Effector CD8-positive, alpha-beta T cell (primary cell): ENCODE results near the gene NPC2.
"Not testable (repeated sequence)": the region's sequence is repeated elsewhere in the genome, so short reads cannot be mapped to it uniquely, and the experiment has no call there.

Experiments used
- DNase-seq: peaks from one replicate; lab custom pipeline; 2025; lab: John Stamatoyannopoulos, UW

Gene NPC2

GRCh38 chr14:74469548-74470518, 23.3 kb downstream of the NPC2 start:
- no peak for DNase-seq

GRCh38 chr14:74468513-74468912, 24.6 kb downstream of the NPC2 start:
- no peak for DNase-seq

GRCh38 chr14:74465335-74465734, 27.8 kb downstream of the NPC2 start:
- no peak for DNase-seq

GRCh38 chr14:74464785-74465184, 28.3 kb downstream of the NPC2 start:
- no peak for DNase-seq

GRCh38 chr14:74463697-74464096, 29.4 kb downstream of the NPC2 start:
- no peak for DNase-seq

- no peak for DNase-seq
Measured at GRCh38 chr14:74462993-74463392, 30.1 kb downstream of the NPC2 start.

GRCh38 chr14:74459976-74460375, 33.1 kb downstream of the NPC2 start:
- DNase-seq: no peak

GRCh38 chr14:74459289-74459946, 33.7 kb downstream of the NPC2 start:
- no peak for DNase-seq

- DNase-seq: no peak
Measured at GRCh38 chr14:74457565-74457895, 35.6 kb downstream of the NPC2 start.

- no peak for DNase-seq
Measured at GRCh38 chr14:74456684-74457564, 36.2 kb downstream of the NPC2 start.

GRCh38 chr14:74454397-74454796, 38.7 kb downstream of the NPC2 start:
- not testable (repeated sequence) for DNase-seq

GRCh38 chr14:74444866-74445265, 48.2 kb downstream of the NPC2 start:
- no peak for DNase-seq

- no peak for DNase-seq
Measured at GRCh38 chr14:74442757-74443156, 50.3 kb downstream of the NPC2 start.

GRCh38 chr14:74441113-74441512, 52.0 kb downstream of the NPC2 start:
- DNase-seq: no peak

GRCh38 chr14:74438351-74438915, 54.7 kb downstream of the NPC2 start:
- DNase-seq: no peak

GRCh38 chr14:74437496-74438053, 55.5 kb downstream of the NPC2 start:
- DNase-seq: no peak

- DNase-seq: no peak
Measured at GRCh38 chr14:74434294-74434693, 58.8 kb downstream of the NPC2 start.

GRCh38 chr14:74429991-74430390, 63.1 kb downstream of the NPC2 start:
- DNase-seq: no peak
